ENCODE measurements around the gene FARP1.
A peak's percentile ranks its signal among the peaks of the same experiment; 100 is the strongest.

FARP1 gene

GRCh38 chr13:98476106-98476505 is 333.2 kb downstream of the FARP1 start:
- DNase-seq (ENCODE audit: low spot score) (no peak), ATAC-seq (ENCODE audit: low read depth) (no peak)
- Histone ChIP-seq H3K9me3 (ENCODE audit: severe bottlenecking) (no peaks in the 10 kb centered on the region), H3K36me3 (ENCODE audit: low read depth) (peaks cover 55% of the 10 kb centered on the region), H3K4me3 (ENCODE audit: severe bottlenecking) (no peak overlapping the region), H3K27me3 (ENCODE audit: insufficient read depth, poor library complexity, severe bottlenecking) (no peaks in the 10 kb centered on the region), H3K27ac (ENCODE audit: poor library complexity, severe bottlenecking) (peak overlapping the region; percentile 75), H3K4me1 (ENCODE audit: insufficient read depth, poor library complexity, severe bottlenecking) (peaks cover 19% of the 10 kb centered on the region)
- TF ChIP-seq, protein P1, sequence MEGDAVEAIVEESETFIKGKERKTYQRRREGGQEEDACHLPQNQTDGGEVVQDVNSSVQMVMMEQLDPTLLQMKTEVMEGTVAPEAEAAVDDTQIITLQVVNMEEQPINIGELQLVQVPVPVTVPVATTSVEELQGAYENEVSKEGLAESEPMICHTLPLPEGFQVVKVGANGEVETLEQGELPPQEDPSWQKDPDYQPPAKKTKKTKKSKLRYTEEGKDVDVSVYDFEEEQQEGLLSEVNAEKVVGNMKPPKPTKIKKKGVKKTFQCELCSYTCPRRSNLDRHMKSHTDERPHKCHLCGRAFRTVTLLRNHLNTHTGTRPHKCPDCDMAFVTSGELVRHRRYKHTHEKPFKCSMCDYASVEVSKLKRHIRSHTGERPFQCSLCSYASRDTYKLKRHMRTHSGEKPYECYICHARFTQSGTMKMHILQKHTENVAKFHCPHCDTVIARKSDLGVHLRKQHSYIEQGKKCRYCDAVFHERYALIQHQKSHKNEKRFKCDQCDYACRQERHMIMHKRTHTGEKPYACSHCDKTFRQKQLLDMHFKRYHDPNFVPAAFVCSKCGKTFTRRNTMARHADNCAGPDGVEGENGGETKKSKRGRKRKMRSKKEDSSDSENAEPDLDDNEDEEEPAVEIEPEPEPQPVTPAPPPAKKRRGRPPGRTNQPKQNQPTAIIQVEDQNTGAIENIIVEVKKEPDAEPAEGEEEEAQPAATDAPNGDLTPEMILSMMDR (IDR thresholded peaks at IDR 0.05; ENCODE audit: poor library complexity, severe bottlenecking) = no peak

DNA sequence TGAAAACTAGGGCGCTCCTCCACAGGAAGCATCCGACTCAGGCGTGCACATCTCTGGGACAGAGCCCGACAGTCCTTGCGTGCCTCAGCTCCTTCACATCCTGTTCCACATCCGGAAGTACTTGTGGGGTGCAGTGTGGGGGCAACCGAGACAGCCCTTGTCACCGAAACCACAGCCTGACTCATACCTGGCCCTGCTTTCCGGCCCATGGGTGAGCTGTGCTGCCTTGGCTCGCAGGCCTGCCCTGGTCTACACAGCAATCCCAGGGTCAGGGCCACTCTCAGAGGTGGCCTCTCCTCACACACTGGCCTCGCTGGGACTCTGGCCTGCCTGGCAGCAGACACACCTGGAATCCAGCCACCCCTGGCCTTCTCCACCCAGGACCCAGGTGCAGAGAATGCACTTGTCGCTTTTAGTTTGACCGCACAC is 333.7 kb downstream of the FARP1 start:
- Histone ChIP-seq H3K36me3 (ENCODE audit: low read depth) (peaks cover 55% of the 10 kb centered on the region), H3K27ac (ENCODE audit: poor library complexity, severe bottlenecking) (peak overlapping the region; percentile 75), H3K4me3 (ENCODE audit: severe bottlenecking) (no peak overlapping the region)

GRCh38 chr13:98478189-98479129 is 335.6 kb downstream of the FARP1 start:
- no peaks in the 10 kb centered on the region for H3K9me3 ChIP-seq (ENCODE audit: severe bottlenecking)
- no peak for DNase-seq (ENCODE audit: low spot score)
- ATAC-seq (ENCODE audit: low read depth) = no peak
- no peak overlapping the region for H3K4me3 ChIP-seq (ENCODE audit: severe bottlenecking)
- H3K27me3 ChIP-seq (ENCODE audit: insufficient read depth, poor library complexity, severe bottlenecking) = no peaks in the 10 kb centered on the region
- TF ChIP-seq, protein P1 (IDR thresholded peaks at IDR 0.05; ENCODE audit: poor library complexity, severe bottlenecking) = no peak
- peaks cover 28% of the 10 kb centered on the region for H3K4me1 ChIP-seq (ENCODE audit: insufficient read depth, poor library complexity, severe bottlenecking)
- H3K27ac ChIP-seq (ENCODE audit: poor library complexity, severe bottlenecking) = peak overlapping the region; percentile 75
- peaks cover 47% of the 10 kb centered on the region for H3K36me3 ChIP-seq (ENCODE audit: low read depth)

More for the DNA sequence above, 333.7 kb downstream of the FARP1 start:
- Histone ChIP-seq H3K4me1 (ENCODE audit: insufficient read depth, poor library complexity, severe bottlenecking) (peaks cover 19% of the 10 kb centered on the region), H3K9me3 (ENCODE audit: severe bottlenecking) (no peaks in the 10 kb centered on the region), H3K27me3 (ENCODE audit: insufficient read depth, poor library complexity, severe bottlenecking) (no peaks in the 10 kb centered on the region)
- ATAC-seq (ENCODE audit: low read depth) = peak; percentile 96
- peak; percentile 82 for DNase-seq (ENCODE audit: low spot score)
- TF ChIP-seq, protein P1 (IDR thresholded peaks at IDR 0.05; ENCODE audit: poor library complexity, severe bottlenecking) = no peak

GRCh38 chr13:98479496-98480003 is 336.7 kb downstream of the FARP1 start:
- peaks cover 39% of the 10 kb centered on the region for H3K4me1 ChIP-seq (ENCODE audit: insufficient read depth, poor library complexity, severe bottlenecking)
- H3K9me3 ChIP-seq (ENCODE audit: severe bottlenecking) = no peaks in the 10 kb centered on the region

More at GRCh38 chr13:98479496-98480003, 336.7 kb downstream of the FARP1 start:
- no peak overlapping the region for H3K4me3 ChIP-seq (ENCODE audit: severe bottlenecking)
- DNase-seq (ENCODE audit: low spot score) (no peak), ATAC-seq (ENCODE audit: low read depth) (no peak)
- no peak overlapping the region for H3K27ac ChIP-seq (ENCODE audit: poor library complexity, severe bottlenecking)
- no peaks in the 10 kb centered on the region for H3K27me3 ChIP-seq (ENCODE audit: insufficient read depth, poor library complexity, severe bottlenecking)
- peaks cover 36% of the 10 kb centered on the region for H3K36me3 ChIP-seq (ENCODE audit: low read depth)
- TF ChIP-seq, protein P1 (IDR thresholded peaks at IDR 0.05; ENCODE audit: poor library complexity, severe bottlenecking) = no peak

Data from RWPE2 (cell line).